CD4-positive, alpha-beta T cell treated with Interleukin-15 for 4 hours (primary cell): Measurements from ENCODE around the gene PLEKHA7.
A peak's percentile ranks its signal among the peaks of the same experiment; 100 is the strongest.
"Not testable (repeated sequence)": the region's sequence is repeated elsewhere in the genome, so short reads cannot be mapped to it uniquely, and the experiment has no call there.

Experiments used
- DNase-seq: peaks from one replicate; pipeline ENCODE4 v3.0.0-alpha.2; 2020; ENCODE audit warnings: low spot score

The PLEKHA7 gene

GRCh38 chr11:16977994-16978315, 36.3 kb downstream of the PLEKHA7 start:
- DNase-seq: no peak

GRCh38 chr11:16977136-16977993, 36.8 kb downstream of the PLEKHA7 start:
- no peak for DNase-seq

GRCh38 chr11:16976379-16976778, 37.8 kb downstream of the PLEKHA7 start:
- no peak for DNase-seq

GRCh38 chr11:16975906-16976305, 38.3 kb downstream of the PLEKHA7 start:
- DNase-seq: no peak

GRCh38 chr11:16973338-16973964, 40.8 kb downstream of the PLEKHA7 start:
- no peak for DNase-seq

GRCh38 chr11:16969010-16969999, 44.9 kb downstream of the PLEKHA7 start:
- DNase-seq: no peak

GRCh38 chr11:16968196-16968595, 46.0 kb downstream of the PLEKHA7 start:
- DNase-seq: no peak

- DNase-seq: no peak
Observed at GRCh38 chr11:16966930-16967671, 47.1 kb downstream of the PLEKHA7 start.

- no peak for DNase-seq
Observed at GRCh38 chr11:16964501-16964900, 49.7 kb downstream of the PLEKHA7 start.

GRCh38 chr11:16963316-16963876, 50.8 kb downstream of the PLEKHA7 start:
- no peak for DNase-seq

GRCh38 chr11:16962589-16962988, 51.6 kb downstream of the PLEKHA7 start:
- DNase-seq: not testable (repeated sequence)

- DNase-seq: no peak
Observed at GRCh38 chr11:16962146-16962545, 52.1 kb downstream of the PLEKHA7 start.

GRCh38 chr11:16960250-16960649, 54.0 kb downstream of the PLEKHA7 start:
- DNase-seq: no peak

- DNase-seq: no peak
Observed at GRCh38 chr11:16959602-16960001, 54.6 kb downstream of the PLEKHA7 start.

- no peak for DNase-seq
Observed at GRCh38 chr11:16958833-16959232, 55.4 kb downstream of the PLEKHA7 start.

GRCh38 chr11:16956538-16957153, 57.6 kb downstream of the PLEKHA7 start:
- no peak for DNase-seq

- DNase-seq: no peak
Observed at GRCh38 chr11:16953663-16954062, 60.6 kb downstream of the PLEKHA7 start.

- no peak for DNase-seq
Observed at GRCh38 chr11:16946477-16947282, 67.5 kb downstream of the PLEKHA7 start.

GRCh38 chr11:16945671-16946469, 68.3 kb downstream of the PLEKHA7 start:
- peak; percentile 31 for DNase-seq
